ENCODE results near the gene CSF1.

GRCh38 chr1:109892561-109893368 lies 17.9 kb upstream of the CSF1 start:
- TF ChIP-seq CTCF (IDR thresholded peaks at IDR 0.05) (no peak), POLR2A (IDR thresholded peaks at IDR 0.05) (no peak)

Data from Peyer's patch (tissue), 4 donors.